ENCODE results near the gene KRTAP4-3. TPM values are rescaled to one million over a fixed set of nuclear protein-coding genes. Genes with fewer than 3 reads are reported as not detected.
"Not testable (repeated sequence)": the region's sequence is repeated elsewhere in the genome, so short reads cannot be mapped to it uniquely, and the experiment has no call there.

KRTAP4-3 gene
- not detected for polyA plus RNA-seq (2013, experiment 1 of 2; ENCODE audit: insufficient read length)
- polyA plus RNA-seq (2013, experiment 2 of 2; ENCODE audit: insufficient read length) = not detected

GRCh38 chr17:41168121-41168520 is at the start of gene KRTAP4-3:
Gene KRTAP4-3, minus strand, starts transcription at chr17:41168221. Its CDS starts 49 bp downstream, at chr17:41168172.
- DNase-seq = no peak

GRCh38 chr17:41215681-41216080 is 47.7 kb upstream of the KRTAP4-3 start:
- no peak for DNase-seq

GRCh38 chr17:41212524-41213169 is 44.6 kb upstream of the KRTAP4-3 start:
- no peak for DNase-seq

- peak; percentile 46 for DNase-seq
Observed at GRCh38 chr17:41211845-41212466, 43.9 kb upstream of the KRTAP4-3 start.

GRCh38 chr17:41199421-41200078 is 31.5 kb upstream of the KRTAP4-3 start:
- no peak for DNase-seq

GRCh38 chr17:41196068-41196467 is 28.0 kb upstream of the KRTAP4-3 start:
- no peak for DNase-seq

- DNase-seq = no peak
Observed at GRCh38 chr17:41190328-41190727, 22.3 kb upstream of the KRTAP4-3 start.

- DNase-seq = not testable (repeated sequence)
Observed at GRCh38 chr17:41189837-41190318, 21.9 kb upstream of the KRTAP4-3 start, which contains the start of gene KRTAP9-1. Gene KRTAP9-1, plus strand, starts transcription at chr17:41189887. Its CDS starts 0 bp downstream, at chr17:41189887.

- no peak for DNase-seq
Observed at GRCh38 chr17:41186872-41187271, 18.9 kb upstream of the KRTAP4-3 start.

- DNase-seq = no peak
Observed at GRCh38 chr17:41185001-41185400, 17.0 kb upstream of the KRTAP4-3 start.

GRCh38 chr17:41184480-41184961 is 16.5 kb upstream of the KRTAP4-3 start, which contains the start of gene KRTAP4-1:
Gene KRTAP4-1, minus strand, starts transcription at chr17:41184911. Its CDS starts 57 bp downstream, at chr17:41184854.
- no peak for DNase-seq

- peak; percentile 33 for DNase-seq
Observed at GRCh38 chr17:41178843-41179616, 11.0 kb upstream of the KRTAP4-3 start.

- peak; percentile 51 for DNase-seq
Observed at GRCh38 chr17:41178341-41178740, 10.3 kb upstream of the KRTAP4-3 start.

- no peak for DNase-seq
Observed at GRCh38 chr17:41177727-41178271, 9.8 kb upstream of the KRTAP4-3 start, which contains the start of gene KRTAP4-2. Gene KRTAP4-2, minus strand, starts transcription at chr17:41178221. Its CDS starts 57 bp downstream, at chr17:41178164.

GRCh38 chr17:41176744-41177387 is 8.8 kb upstream of the KRTAP4-3 start:
- DNase-seq = no peak

- no peak for DNase-seq
Observed at GRCh38 chr17:41171886-41172285, 3.9 kb upstream of the KRTAP4-3 start.

- DNase-seq = no peak
Observed at GRCh38 chr17:41167561-41167960, 460 bp downstream of the KRTAP4-3 start.

- DNase-seq = no peak
Observed at GRCh38 chr17:41163828-41164227, 4.2 kb downstream of the KRTAP4-3 start.

GRCh38 chr17:41160648-41161047 is 7.4 kb downstream of the KRTAP4-3 start, which contains the start of gene KRTAP4-4:
Gene KRTAP4-4, minus strand, starts transcription at chr17:41160748. Its CDS starts 57 bp downstream, at chr17:41160691.
- DNase-seq = no peak

GRCh38 chr17:41160190-41160589 is 7.8 kb downstream of the KRTAP4-3 start:
- DNase-seq = not testable (repeated sequence)

GRCh38 chr17:41153856-41154255 is 14.2 kb downstream of the KRTAP4-3 start:
- DNase-seq = no peak
